ENCODE results near the gene CADPS. TPM values are rescaled to one million over a fixed set of nuclear protein-coding genes. Genes with fewer than 3 reads are reported as not detected.

Gene CADPS
- polyA plus RNA-seq, 1 donor, result 17.8 TPM

GRCh38 chr3:62898530-62899496, 23.6 kb upstream of the CADPS start:
- DNase-seq, result peak in 1 of 2 donors; percentile 19
- no CpG with 5 or more reads among the region's 2 CpGs for WGBS (ENCODE audit: insufficient coverage, low lambda C conversion rate)
- Histone ChIP-seq H3K4me1 (ENCODE audit: control insufficient read depth, insufficient read depth, low read length) (no peaks in the 10 kb centered on the region), H3K4me3 (ENCODE audit: low read length) (no peak overlapping the region), H3K9me3 (ENCODE audit: control insufficient read depth, low read depth, low read length) (no peaks in the 10 kb centered on the region), H3K27ac (ENCODE audit: low read length) (no peak overlapping the region), H3K27me3 (ENCODE audit: control insufficient read depth, insufficient read depth, low read length) (no peaks in the 10 kb centered on the region), H3K36me3 (ENCODE audit: control insufficient read depth, insufficient read depth, low read length) (no peaks in the 10 kb centered on the region)

- WGBS (ENCODE audit: insufficient coverage, low lambda C conversion rate), result no CpG with 5 or more reads among the region's 3 CpGs
- Histone ChIP-seq H3K9me3 (ENCODE audit: control insufficient read depth, low read depth, low read length) (no peaks in the 10 kb centered on the region), H3K27ac (ENCODE audit: low read length) (no peak overlapping the region), H3K4me1 (ENCODE audit: control insufficient read depth, insufficient read depth, low read length) (no peaks in the 10 kb centered on the region), H3K27me3 (ENCODE audit: control insufficient read depth, insufficient read depth, low read length) (no peaks in the 10 kb centered on the region), H3K36me3 (ENCODE audit: control insufficient read depth, insufficient read depth, low read length) (no peaks in the 10 kb centered on the region), H3K4me3 (ENCODE audit: low read length) (no peak overlapping the region)
- no peak for DNase-seq
Measured at GRCh38 chr3:62895901-62896300, 20.7 kb upstream of the CADPS start.

- DNase-seq, result no peak
- Histone ChIP-seq H3K36me3 (ENCODE audit: control insufficient read depth, insufficient read depth, low read length) (no peaks in the 10 kb centered on the region), H3K4me1 (ENCODE audit: control insufficient read depth, insufficient read depth, low read length) (no peaks in the 10 kb centered on the region), H3K4me3 (ENCODE audit: low read length) (no peak overlapping the region), H3K9me3 (ENCODE audit: control insufficient read depth, low read depth, low read length) (no peaks in the 10 kb centered on the region), H3K27ac (ENCODE audit: low read length) (no peak overlapping the region), H3K27me3 (ENCODE audit: control insufficient read depth, insufficient read depth, low read length) (peaks cover 6% of the 10 kb centered on the region)
- no CpG with 5 or more reads among the region's 2 CpGs for WGBS (ENCODE audit: insufficient coverage, low lambda C conversion rate)
Measured at GRCh38 chr3:62892951-62893350, 17.7 kb upstream of the CADPS start.

GRCh38 chr3:62892045-62892444, 16.8 kb upstream of the CADPS start:
- H3K27me3 ChIP-seq (ENCODE audit: control insufficient read depth, insufficient read depth, low read length), result peaks cover 8% of the 10 kb centered on the region
- no peaks in the 10 kb centered on the region for H3K9me3 ChIP-seq (ENCODE audit: control insufficient read depth, low read depth, low read length)
- no peak for DNase-seq
- no peaks in the 10 kb centered on the region for H3K4me1 ChIP-seq (ENCODE audit: control insufficient read depth, insufficient read depth, low read length)
- no peak overlapping the region for H3K4me3 ChIP-seq (ENCODE audit: low read length)
- no CpG with 5 or more reads among the region's 2 CpGs for WGBS (ENCODE audit: insufficient coverage, low lambda C conversion rate)
- no peaks in the 10 kb centered on the region for H3K36me3 ChIP-seq (ENCODE audit: control insufficient read depth, insufficient read depth, low read length)
- H3K27ac ChIP-seq (ENCODE audit: low read length), result no peak overlapping the region

- Histone ChIP-seq H3K27me3 (ENCODE audit: control insufficient read depth, insufficient read depth, low read length) (peaks cover 8% of the 10 kb centered on the region), H3K4me3 (ENCODE audit: low read length) (no peak overlapping the region), H3K9me3 (ENCODE audit: control insufficient read depth, low read depth, low read length) (no peaks in the 10 kb centered on the region), H3K27ac (ENCODE audit: low read length) (no peak overlapping the region), H3K36me3 (ENCODE audit: control insufficient read depth, insufficient read depth, low read length) (no peaks in the 10 kb centered on the region), H3K4me1 (ENCODE audit: control insufficient read depth, insufficient read depth, low read length) (no peaks in the 10 kb centered on the region)
- no CpG with 5 or more reads among the region's 1 CpG for WGBS (ENCODE audit: insufficient coverage, low lambda C conversion rate)
- no peak for DNase-seq
Measured at GRCh38 chr3:62888778-62889177, 13.6 kb upstream of the CADPS start.

GRCh38 chr3:62888180-62888579, 13.0 kb upstream of the CADPS start:
- Histone ChIP-seq H3K27ac (ENCODE audit: low read length) (no peak overlapping the region), H3K27me3 (ENCODE audit: control insufficient read depth, insufficient read depth, low read length) (peaks cover 8% of the 10 kb centered on the region), H3K36me3 (ENCODE audit: control insufficient read depth, insufficient read depth, low read length) (no peaks in the 10 kb centered on the region), H3K4me3 (ENCODE audit: low read length) (no peak overlapping the region), H3K9me3 (ENCODE audit: control insufficient read depth, low read depth, low read length) (no peaks in the 10 kb centered on the region), H3K4me1 (ENCODE audit: control insufficient read depth, insufficient read depth, low read length) (no peaks in the 10 kb centered on the region)
- no peak for DNase-seq
- no CpG with 5 or more reads among the region's 3 CpGs for WGBS (ENCODE audit: insufficient coverage, low lambda C conversion rate)

- Histone ChIP-seq H3K27ac (ENCODE audit: low read length) (no peak overlapping the region), H3K4me1 (ENCODE audit: control insufficient read depth, insufficient read depth, low read length) (no peaks in the 10 kb centered on the region), H3K36me3 (ENCODE audit: control insufficient read depth, insufficient read depth, low read length) (no peaks in the 10 kb centered on the region), H3K9me3 (ENCODE audit: control insufficient read depth, low read depth, low read length) (no peaks in the 10 kb centered on the region), H3K27me3 (ENCODE audit: control insufficient read depth, insufficient read depth, low read length) (peaks cover 8% of the 10 kb centered on the region), H3K4me3 (ENCODE audit: low read length) (no peak overlapping the region)
- DNase-seq, result no peak
- no CpG with 5 or more reads among the region's 2 CpGs for WGBS (ENCODE audit: insufficient coverage, low lambda C conversion rate)
Measured at GRCh38 chr3:62885136-62885535, 9.9 kb upstream of the CADPS start.

- H3K36me3 ChIP-seq (ENCODE audit: control insufficient read depth, insufficient read depth, low read length), result no peaks in the 10 kb centered on the region
- no peak for DNase-seq
- H3K4me1 ChIP-seq (ENCODE audit: control insufficient read depth, insufficient read depth, low read length), result no peaks in the 10 kb centered on the region
- H3K4me3 ChIP-seq (ENCODE audit: low read length), result no peak overlapping the region
- no peaks in the 10 kb centered on the region for H3K9me3 ChIP-seq (ENCODE audit: control insufficient read depth, low read depth, low read length)
- WGBS (ENCODE audit: insufficient coverage, low lambda C conversion rate), result no CpG with 5 or more reads among the region's 3 CpGs
- H3K27ac ChIP-seq (ENCODE audit: low read length), result no peak overlapping the region
- peaks cover 8% of the 10 kb centered on the region for H3K27me3 ChIP-seq (ENCODE audit: control insufficient read depth, insufficient read depth, low read length)
Measured at GRCh38 chr3:62884096-62884870, 9.1 kb upstream of the CADPS start.

GRCh38 chr3:62882676-62883200, 7.5 kb upstream of the CADPS start:
- H3K27me3 ChIP-seq (ENCODE audit: control insufficient read depth, insufficient read depth, low read length), result peaks cover 4% of the 10 kb centered on the region
- H3K36me3 ChIP-seq (ENCODE audit: control insufficient read depth, insufficient read depth, low read length), result no peaks in the 10 kb centered on the region
- H3K4me1 ChIP-seq (ENCODE audit: control insufficient read depth, insufficient read depth, low read length), result no peaks in the 10 kb centered on the region
- H3K27ac ChIP-seq (ENCODE audit: low read length), result no peak overlapping the region
- H3K4me3 ChIP-seq (ENCODE audit: low read length), result no peak overlapping the region
- no CpG with 5 or more reads among the region's 4 CpGs for WGBS (ENCODE audit: insufficient coverage, low lambda C conversion rate)
- H3K9me3 ChIP-seq (ENCODE audit: control insufficient read depth, low read depth, low read length), result no peaks in the 10 kb centered on the region
- no peak for DNase-seq

- no peak overlapping the region for H3K4me3 ChIP-seq (ENCODE audit: low read length)
- H3K4me1 ChIP-seq (ENCODE audit: control insufficient read depth, insufficient read depth, low read length), result peaks cover 5% of the 10 kb centered on the region
- H3K27me3 ChIP-seq (ENCODE audit: control insufficient read depth, insufficient read depth, low read length), result peaks cover 49% of the 10 kb centered on the region
- peak in 1 of 2 donors; percentile 58 for DNase-seq
- no peaks in the 10 kb centered on the region for H3K36me3 ChIP-seq (ENCODE audit: control insufficient read depth, insufficient read depth, low read length)
- H3K27ac ChIP-seq (ENCODE audit: low read length), result no peak overlapping the region
- H3K9me3 ChIP-seq (ENCODE audit: control insufficient read depth, low read depth, low read length), result peaks cover 8% of the 10 kb centered on the region
- no CpG with 5 or more reads among the region's 17 CpGs for WGBS (ENCODE audit: insufficient coverage, low lambda C conversion rate)
Measured at GRCh38 chr3:62876064-62876463, 848 bp upstream of the CADPS start.
